HTR-8/SVneo (cell line): ENCODE results near the gene SLC12A3.

Source experiments
- DNase-seq: peaks from one replicate; pipeline ENCODE4 v3.0.0; 2011; ENCODE audit warnings: low spot score, mixed read lengths; ENCODE audit not compliant: insufficient read length
- FAIRE-seq: peaks from 2 replicates; lab custom pipeline; 2011; peaks lifted over from hg19 to GRCh38; lab: Jason Lieb, UNC

SLC12A3 gene

DNA sequence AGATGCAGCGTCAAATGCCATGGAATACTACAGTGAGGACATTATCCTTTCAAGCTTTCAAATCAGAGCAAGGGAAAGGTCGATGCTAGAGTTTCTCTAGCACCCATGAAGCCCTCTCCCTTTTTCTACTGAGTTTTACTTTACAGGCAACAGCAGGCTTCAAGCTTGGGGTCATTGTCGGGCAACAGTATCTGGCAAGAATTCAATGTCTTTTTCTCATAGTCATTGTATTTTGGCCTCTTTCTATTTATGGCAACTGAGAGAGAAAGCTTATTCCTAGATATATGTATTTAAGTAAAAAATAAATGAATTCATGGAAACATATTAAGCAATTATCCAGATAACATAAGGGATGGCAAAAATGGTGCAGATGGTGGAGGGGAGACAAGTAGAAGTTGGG, 96.4 kb downstream of the SLC12A3 start:
- DNase-seq, result no peak

DNA sequence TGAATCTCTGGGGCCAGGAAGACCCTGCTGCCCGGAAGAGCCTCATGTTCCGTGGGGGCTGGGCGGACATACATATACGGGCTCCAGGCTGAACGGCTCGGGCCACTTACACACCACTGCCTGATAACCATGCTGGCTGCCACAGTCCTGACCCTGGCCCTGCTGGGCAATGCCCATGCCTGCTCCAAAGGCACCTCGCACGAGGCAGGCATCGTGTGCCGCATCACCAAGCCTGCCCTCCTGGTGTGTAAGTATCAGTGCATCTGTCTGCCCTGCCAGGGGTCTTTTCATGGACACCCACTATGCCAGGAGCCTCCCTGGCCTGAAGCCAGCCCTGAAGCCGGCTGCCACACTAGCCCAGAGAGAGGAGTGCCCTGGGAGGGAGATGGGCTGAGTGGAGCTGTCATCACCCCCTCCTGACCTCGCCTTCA, 96.9 kb downstream of the SLC12A3 start, which contains the start of gene CETP:
CETP (plus strand) TSS at position 100 of the 431 bp plus-strand sequence; CDS start at position 130, 30 bp downstream.
- FAIRE-seq (no peak), DNase-seq (no peak)

More for the DNA sequence above, 96.4 kb downstream of the SLC12A3 start:
- FAIRE-seq, result no peak

DNA sequence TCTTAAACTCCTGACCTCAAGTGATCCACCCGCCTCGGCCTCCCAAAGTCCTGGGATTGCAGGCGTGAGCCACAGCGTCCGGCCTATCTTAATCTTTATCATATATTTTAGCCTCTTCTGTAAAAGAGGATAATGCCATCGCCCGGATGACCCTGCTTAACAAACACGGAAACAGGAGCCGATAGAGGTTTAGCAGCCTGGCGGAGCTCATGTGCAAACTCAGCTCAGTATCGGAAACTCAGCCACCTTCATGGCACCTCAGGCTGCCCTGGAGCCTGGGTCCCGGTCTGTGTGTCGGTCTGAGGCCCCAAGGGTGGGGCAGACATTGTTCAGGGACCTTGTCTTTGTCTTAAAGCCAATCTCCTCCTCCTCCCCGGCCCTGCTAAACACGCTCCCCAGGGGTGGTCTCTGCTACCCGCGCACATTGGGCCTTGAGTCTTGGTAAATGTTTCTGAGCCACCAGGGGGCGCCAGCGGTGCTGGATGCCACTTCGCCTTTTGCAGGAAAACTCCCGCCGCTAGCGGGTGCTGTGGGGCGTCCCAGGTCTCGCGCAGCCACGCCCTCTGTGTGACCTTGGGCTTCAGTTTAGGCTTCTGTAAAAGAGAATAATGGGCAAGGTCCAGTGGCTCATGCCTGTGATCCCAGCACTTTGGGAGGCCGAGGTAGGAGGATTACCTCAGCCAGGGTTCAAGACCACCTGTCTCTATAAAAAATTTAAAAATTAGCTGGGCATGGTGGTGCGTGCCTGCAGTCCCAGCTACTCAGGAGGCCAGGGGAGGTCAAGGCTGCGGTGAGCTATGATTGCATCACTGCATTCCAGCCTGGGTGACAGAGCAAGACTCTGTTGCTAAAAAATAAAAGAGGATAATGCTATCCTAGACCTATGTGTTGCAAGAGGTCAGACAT, 99.5 kb downstream of the SLC12A3 start:
- peak; percentile 78 for FAIRE-seq
- peak; percentile 75 for DNase-seq
